CD4-positive, alpha-beta T cell treated with Interleukin-15 for 1 hour (primary cell): ENCODE data around the gene CD3E.
"Not testable (repeated sequence)": the region's sequence is repeated elsewhere in the genome, so short reads cannot be mapped to it uniquely, and the experiment has no call there.

Experiments used
- DNase-seq: peaks from one replicate; pipeline ENCODE4 v3.0.0-alpha.2; 2020

The CD3E gene

DNA sequence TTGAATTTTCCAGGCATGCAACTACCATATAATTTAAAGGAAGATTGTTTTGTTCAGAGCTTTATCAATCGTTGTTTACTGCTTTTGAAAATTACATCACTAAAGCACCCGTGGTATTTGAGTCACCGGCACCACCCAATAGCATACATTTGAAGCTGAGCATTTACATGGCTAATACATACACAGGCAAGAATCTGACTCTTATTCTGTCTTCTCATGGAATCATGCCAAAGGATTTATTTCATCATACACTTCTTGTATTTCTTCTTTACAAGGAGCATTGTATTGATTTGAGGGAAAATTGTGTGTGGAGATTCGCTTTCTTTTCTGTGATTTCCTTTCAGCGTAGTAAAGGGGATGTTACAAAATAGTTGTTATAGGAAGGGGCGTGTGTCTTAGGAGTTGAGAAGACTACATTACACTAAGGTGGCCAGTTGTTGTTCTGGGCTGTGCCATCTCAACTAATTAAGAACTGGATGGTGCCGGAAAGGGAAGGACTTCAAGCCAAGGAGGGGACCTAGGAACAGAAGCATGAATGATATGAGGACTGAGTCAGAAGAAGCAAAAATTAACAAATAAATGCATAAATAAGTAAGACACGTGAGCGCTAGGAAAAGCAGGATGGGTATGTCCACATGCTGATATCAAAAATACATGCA, 12.9 kb upstream of the CD3E start:
- DNase-seq = no peak

DNA sequence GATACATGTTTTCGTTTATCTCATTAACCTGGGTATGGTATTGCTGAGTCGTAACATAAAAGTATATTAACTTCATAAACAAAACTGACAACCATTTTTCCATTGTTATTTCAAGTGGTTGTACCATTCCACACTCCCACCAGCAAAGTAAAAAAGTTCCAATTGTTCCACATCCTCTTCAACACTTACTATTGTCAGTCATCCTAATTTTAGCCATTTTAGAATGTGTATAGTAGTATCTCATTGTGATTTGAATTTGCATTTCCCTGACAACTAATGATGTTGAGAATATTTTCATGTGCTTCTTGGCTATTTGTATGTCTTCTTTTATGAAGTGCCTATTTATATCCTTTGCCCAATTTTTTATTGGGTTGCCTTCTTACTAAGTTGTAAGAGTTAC, 10.5 kb upstream of the CD3E start:
- no peak for DNase-seq

DNA sequence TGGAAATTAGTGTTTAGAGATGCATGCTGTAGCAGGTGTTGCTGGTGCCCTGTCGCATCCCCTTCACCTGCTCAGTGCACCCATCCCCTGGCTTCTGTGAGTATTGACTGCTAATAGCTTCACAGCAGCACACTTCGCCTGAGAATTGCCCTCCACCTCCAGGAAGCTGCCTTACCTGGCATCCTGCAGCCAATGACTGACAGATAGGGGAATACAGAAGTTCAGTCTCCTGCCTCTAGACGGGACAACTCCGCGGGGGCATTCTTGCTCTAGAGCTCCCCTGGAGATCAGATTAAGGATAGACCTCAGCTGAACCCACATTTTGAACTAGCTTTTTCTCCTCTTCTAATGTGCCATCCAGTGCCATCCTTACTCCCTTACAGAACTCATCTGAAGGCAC, 9.3 kb upstream of the CD3E start:
- no peak for DNase-seq

DNA sequence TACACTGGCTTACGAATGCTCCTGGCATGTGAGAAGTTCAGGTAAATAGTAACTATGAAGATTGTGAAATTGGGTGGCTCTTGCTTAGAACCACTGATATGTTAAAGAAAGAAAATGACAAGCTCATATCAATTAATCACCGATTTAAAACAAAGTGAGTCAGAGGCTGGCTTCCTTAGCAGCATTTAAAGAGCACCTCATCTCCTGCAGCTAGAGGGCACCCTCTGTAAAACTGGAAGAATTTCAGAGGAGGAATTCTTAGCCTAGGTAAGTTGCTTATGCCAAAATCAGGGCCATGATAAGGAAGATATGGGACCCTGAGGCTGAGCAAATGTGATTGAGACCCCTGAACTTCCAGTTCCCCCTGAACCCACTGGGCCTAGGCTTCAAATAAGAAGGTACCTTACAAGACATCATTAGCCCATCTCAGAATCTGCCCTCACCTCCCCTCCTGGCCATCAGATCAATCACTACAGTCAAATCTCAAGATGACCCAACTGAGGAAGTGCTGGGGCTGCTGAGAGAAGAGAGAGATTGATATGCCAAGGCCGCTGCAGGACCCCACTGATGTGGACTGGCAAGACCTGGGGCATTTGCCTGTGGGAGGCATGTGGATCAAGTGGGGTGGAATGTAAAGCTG, 8.6 kb upstream of the CD3E start:
- peak; percentile 51 for DNase-seq

DNA sequence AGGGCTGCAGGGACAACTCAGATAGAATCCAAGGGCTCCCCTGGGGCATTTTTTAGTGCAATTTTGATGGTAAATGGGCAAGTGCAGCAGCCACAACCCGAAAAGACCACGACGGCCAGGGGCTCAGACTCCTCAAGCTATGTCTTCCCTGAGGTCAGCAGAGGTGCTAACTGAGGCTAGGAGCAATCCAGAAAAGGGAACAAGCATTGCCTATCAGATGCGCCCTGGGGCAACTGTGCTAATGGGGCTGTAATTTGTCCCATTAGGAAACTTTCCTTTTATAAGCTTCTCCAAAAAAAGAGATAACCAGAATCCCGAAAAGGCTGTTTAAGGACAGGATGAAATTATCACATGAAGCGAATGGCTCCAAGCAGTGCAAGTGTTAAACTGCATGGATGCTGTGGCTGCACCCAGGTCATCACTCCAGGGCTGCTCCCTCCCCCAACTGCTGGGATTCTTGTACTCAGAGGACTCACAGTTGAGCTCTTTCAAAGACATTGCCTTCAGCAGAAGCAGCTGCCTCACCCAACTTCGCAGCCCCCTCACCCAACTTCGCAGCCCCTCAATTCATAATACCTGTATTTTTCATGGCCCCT, 2.8 kb upstream of the CD3E start:
- DNase-seq = no peak

DNA sequence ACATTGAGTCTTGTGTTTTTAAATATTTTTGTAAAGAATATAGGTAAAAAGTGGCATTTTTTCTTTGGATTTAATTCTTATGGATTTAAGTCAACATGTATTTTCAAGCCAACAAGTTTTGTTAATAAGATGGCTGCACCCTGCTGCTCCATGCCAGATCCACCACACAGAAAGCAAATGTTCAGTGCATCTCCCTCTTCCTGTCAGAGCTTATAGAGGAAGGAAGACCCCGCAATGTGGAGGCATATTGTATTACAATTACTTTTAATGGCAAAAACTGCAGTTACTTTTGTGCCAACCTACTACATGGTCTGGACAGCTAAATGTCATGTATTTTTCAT, 333 bp upstream of the CD3E start:
- no peak for DNase-seq

DNA sequence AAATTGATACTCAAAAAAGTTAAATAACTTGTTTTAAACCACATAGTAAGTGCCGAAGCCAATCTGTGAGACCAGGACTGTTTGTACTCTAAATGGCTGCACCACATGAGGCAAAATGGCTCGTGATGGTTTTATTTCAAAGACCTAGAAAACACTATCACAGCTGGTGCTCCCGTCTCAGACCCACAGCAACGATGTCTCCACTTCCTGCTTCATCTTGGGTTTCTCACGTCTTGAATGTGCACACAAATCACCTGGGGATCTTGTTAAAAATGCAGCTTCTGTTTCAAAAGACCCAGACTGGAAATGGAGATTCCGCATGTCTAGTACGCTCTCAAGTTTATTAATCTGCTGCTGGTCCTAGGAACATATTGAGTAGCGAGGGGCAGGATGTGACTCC, 1.2 kb downstream of the CD3E start:
- peak; percentile 56 for DNase-seq

DNA sequence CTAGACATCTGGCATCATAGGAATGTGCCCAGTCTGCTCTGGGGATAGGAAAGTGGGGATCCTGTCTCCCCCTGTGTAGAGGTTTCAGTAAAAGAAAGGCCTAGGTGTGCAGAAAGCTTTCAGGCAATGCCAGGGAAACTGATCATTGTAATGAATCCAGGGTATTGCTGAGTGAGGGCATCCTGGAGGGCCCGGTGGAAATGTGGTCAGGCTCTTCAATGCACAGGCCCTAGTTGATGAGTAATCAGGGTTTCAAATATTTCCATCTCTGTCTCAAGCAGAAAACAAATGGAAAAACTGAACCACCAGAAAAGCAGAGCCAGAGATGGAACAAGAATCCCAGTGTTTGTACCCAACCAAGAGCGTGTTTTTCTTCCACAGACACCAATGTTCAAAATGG, 2.0 kb downstream of the CD3E start:
- no peak for DNase-seq

DNA sequence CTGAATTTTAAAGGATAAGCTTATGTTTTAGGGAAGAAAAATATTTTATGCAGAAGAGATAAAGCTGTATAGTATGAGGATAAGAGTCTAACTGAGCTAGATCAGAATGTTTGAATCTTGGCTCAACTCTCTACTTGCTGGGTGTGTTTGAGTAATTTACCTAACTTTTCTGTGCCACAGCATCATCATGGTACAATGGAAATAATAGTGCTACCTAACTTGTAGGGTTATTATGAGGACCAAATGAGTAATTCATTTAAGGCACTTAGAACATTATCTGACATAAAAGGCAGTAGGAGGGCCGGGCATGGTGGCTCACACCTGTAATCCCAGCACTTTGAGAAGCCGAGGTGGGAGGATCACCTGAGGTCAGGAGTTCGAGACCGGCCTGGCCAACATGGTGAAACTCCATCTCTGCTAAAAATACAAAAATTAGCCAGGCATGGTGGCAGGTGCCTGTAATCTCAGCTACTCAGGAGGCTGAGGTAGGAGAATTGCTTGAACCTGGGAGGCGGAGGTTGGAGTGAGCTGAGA, 4.5 kb downstream of the CD3E start:
- DNase-seq = not testable (repeated sequence)

DNA sequence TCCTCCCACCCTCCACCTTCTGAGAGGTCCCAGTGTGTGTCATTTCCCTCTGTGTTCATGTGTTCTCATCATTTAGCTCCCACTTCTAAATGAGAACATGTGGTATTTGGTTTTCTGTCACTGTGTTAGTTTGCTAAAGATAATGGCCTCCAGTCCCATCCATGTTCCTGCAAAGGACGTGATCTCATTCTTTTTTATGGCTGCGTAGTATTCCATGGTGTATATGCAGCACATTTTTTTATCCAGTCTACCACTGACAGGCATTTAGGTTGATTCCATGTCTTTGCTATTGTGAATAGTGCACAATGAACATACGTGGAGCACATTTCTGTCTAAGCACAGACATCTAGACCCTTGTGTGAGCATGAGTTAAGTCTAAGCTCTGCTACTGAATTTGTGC, 5.7 kb downstream of the CD3E start:
- no peak for DNase-seq

DNA sequence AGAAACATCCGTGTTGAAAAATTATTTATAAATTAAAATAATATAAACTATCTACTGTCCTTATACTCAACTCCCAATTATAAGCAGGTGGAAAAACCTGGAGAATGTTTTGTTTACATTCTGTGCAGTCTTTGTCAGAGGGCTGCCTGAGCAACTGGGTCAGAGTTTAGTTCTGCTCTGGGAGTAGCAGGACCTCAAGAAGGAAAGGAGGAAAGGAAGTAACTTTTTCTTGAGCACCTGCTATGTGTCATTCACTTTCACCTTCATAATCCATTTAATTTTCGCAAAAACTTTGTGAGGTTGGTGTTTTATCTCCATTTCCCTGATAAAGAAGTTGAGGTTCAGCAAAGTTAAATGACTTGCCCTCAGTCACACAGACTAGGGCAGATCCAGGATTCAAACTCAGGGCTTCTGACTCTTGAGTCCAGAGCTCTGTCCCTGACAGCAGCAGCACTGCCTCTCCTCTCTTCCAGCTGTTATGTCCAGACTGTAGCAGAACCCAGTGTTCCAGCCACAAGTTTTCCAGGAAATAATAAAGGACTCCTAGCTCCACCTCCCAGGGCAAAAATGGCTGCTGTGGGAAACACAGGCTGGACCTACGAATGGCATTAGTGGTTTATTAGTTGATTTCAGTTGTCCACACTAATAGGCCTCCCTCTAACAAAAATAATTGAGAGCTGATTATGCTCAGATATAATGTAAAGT, 6.4 kb downstream of the CD3E start:
- DNase-seq = no peak

DNA sequence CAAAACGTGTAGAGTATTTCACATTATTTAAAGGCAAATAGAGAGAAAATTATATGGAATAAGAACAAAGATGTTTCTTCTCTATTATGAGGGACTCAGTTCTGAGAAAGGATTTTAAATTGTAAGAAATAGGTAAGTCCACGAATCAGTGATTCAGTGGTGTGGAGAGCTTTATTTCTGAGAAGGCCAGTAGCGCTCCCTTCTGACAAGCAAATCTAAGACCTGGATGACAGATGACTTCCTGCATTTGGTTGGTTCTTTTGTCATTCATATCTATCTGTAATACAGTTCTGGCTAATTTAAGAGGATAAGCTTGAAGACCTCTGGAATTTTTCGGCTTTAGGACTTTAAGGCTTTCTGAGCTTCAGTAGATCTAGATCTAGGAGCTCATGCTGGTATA, 7.0 kb downstream of the CD3E start:
- DNase-seq = no peak

DNA sequence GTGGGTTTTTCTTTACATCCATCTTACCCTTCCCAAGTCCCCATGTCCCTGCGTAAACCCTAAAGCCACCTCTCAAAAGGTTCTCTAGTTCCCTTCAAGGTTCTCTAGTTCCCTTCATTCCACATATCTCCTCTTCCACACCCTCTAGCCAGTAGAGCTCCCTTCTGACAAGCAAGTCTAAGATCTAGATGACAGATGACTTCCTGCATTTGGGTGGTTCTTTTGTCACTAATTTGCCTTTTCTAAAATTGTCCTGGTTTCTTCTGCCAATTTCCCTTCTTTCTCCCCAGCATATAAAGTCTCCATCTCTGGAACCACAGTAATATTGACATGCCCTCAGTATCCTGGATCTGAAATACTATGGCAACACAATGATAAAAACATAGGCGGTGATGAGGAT, 7.8 kb downstream of the CD3E start:
- no peak for DNase-seq

DNA sequence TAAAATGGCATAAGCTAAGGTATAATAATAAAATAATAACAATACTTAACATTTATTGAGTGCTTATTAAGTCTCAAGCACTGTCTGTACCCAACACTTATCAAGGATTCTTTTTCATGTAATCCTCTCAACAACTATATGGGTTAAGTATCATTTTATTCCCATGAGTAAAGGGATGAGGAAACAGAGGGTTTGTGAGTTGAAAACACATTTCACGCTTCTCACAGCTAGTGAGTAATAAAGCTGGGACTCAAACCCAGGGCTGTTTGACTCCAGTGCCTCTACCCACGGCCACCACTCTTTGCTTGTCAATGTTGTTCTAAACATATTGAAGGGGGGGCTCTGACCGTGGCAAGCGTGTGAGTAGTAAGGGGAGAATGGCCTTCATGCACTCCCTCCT, 8.7 kb downstream of the CD3E start:
- no peak for DNase-seq

DNA sequence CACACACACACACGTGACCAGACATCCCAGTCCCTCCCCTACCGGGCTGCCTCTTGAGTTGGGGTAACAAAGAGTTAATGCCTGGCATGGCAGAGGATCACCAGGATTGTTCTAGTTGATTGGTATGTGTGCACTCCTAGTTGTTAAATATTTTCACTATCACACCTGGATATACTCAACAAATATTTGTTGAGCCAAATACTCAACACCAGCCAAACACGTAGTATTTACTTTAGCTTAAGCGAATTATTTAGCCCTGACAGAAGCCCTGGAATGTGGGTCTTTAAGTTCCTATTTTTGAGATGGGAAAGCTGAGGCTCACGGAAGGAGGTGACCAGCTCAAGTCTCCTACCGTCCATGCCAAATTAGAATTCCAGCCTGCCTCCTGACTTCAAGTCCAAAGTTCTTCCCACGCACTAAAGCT, 10.5 kb downstream of the CD3E start:
- no peak for DNase-seq

DNA sequence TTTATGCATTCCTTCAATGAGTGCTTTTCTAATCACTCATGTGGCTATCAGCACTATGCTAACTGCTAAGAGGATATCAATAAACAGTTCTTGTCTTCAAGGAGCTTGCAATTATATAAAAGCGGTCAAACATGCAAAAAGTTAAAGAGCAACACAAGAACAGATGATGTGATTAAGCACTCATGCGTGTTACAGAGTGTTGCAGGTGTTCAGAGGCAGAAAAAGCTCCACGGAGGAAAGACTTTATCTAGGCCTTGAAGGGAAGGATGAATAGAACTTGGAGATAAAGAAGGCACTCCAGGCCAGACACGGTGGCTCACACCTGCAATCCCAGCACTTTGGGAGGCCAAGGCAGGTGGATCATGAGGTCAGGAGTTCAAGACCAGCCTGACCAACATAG, 13.6 kb downstream of the CD3E start:
- no peak for DNase-seq

DNA sequence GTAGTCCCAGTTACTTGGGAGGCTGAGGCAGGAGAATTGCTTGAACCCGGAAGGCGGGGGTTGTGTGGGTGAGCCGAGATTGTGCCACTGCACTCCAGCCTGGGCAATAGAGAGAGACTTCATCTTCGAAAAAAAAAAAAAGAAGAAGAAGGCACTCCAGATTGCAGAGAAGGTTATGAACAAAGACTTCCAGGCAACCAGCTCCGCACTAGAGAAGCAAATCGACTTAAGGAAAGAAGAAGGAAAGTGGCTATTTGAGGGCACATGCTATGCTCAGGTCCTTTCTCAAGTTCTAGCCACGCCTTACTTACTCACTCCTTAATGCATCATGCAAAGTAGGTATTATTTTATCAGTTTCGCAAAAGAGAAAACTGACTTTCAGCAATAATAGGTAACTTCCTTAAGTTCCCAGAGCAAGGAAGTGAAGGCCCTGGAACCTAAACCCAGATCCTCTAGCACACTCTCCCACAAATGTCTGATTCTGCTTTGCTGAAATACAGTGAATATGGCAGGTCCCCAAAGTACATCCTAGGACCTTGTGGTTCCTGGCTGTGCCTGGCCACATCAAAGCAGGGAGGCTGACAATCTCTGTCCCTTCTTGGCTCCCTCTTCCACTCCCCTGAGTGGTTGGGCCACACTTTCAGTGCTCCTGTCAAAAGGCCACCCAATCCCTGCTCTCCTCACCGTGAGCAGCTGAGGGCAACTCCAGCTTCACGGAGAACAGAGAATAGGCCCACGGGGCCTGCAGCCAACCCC, 14.2 kb downstream of the CD3E start:
- no peak for DNase-seq

DNA sequence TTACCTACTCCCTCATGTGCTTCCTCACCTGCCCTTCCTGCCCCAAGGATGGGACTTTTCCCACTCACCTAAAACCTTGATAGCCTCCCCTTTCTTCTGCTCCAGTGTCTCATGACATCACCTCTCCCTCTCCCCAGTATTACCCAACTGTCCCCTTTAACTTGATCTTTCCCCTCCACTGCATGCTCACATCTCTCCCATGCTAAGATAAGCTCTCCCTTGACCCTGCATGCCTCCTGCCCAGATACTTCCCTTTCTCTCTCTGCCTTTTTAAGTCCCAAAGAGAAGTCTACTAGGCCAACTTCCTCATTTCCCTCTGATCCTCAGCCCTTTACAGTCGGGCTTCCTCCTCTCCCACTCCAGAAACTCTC, 14.8 kb downstream of the CD3E start:
- no peak for DNase-seq

DNA sequence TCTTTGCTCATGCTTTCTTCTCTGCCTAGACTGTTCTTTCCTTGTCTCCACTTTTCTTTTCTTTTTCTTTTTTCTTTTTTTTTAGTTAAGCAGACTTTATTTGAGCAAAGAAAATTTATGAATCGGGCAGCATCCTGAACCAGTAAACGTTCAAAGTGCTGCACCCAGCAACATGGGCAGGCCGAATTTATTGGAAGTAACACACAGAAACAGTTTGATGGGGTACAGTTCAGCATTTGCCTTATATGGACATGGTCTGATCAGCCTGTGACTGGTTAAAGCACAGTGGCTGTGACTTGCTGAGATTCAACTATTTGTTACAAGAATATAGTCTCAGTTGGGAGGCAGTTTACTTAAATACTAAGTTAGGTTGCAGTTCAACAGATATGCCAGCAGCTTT, 16.0 kb downstream of the CD3E start:
- no peak for DNase-seq

DNA sequence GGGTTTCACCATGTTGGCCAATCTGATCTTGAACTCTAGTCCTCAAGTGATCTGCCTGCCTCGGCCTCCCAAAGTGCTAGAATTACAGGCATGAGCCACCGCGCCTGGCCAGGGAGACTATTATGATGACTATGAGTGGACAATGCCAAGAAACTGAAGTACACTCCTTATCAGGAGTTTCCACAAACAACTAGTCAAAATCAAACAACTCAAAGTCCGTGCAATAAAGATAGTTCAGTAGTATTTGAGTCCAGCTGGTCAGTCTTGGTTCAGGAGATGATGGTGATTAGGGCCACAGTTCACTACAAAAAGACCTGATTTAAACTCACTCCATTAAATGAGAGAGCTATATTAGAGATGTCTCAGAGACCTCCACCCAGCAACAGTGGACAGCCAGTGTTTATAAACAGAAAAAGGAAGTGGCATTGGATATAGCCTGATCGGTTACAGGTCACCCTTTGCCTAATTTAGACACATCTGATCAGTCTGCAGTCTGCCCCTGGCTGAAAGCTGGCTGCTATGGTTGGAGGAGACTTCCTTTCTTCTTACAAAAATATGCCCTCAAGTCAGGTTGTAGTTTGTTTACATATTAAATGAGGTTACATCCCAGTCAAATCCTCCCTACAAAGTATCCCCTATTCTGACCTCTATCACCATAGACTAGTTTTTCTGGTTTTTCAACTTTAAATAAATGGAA, 17.0 kb downstream of the CD3E start:
- DNase-seq = no peak

DNA sequence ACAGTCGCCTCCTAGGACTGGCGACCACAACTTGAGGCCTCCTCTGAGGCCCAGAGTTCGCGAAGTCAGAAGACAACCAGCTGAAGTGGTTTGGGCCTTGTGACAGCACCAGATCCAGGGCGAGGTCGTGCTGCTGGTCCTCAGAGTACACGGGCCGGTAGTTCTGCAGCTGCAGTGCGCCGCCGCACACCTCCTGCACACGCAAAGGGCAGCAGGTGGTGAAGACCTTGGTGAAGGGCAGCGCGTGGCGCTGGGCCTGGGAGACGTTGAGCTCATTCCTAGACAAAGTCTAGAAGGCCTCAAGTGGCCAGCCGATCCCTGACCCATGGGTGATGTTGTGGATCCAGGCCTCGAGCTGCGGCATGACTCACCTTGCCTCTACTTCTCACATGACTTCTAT, 18.2 kb downstream of the CD3E start:
- no peak for DNase-seq

DNA sequence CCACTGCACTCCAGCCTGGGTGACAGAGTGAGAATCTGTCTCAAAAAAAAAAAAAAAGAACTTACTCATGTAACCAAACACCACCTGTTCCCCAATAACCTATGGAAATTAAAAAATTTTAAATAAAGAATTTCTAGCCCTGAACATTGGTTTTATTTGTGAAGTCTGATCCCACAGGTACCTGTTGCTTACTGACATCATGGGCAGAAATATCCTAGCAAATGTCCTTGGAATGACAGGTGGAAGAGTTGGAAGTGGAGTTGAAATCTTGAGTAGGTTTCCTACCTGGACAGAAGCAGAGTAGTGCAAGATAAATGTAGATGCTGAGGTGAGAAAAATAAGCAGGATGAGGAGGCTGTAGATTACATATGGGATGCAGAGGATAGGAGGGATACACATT, 20.8 kb downstream of the CD3E start:
- no peak for DNase-seq

DNA sequence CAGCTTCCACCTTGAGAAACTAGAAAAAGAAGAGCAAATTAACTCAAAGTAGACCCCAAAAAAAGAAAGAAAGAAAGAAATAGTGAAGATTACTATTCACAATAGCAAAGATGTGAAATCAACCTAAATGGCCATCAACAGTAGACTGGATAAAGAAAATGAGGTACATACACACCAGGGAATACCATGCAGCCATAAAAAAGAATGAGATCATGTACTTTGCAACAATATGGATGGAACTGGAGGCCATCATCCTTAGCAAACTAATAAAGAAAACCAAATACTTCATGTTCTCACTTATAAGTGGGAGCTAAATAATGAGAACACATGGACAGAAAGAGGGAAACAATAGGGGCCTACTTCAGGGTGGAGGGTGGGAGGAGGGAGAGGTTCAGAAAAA, 24.2 kb downstream of the CD3E start:
- no peak for DNase-seq
